CD4-positive, alpha-beta T cell treated with Interleukin-21 for 1 hour (primary cell): ENCODE measurements around the gene FOXJ3.

Experiments
- DNase-seq: peaks from one replicate; pipeline ENCODE4 v3.0.0-alpha.2; 2020

FOXJ3 gene

DNA sequence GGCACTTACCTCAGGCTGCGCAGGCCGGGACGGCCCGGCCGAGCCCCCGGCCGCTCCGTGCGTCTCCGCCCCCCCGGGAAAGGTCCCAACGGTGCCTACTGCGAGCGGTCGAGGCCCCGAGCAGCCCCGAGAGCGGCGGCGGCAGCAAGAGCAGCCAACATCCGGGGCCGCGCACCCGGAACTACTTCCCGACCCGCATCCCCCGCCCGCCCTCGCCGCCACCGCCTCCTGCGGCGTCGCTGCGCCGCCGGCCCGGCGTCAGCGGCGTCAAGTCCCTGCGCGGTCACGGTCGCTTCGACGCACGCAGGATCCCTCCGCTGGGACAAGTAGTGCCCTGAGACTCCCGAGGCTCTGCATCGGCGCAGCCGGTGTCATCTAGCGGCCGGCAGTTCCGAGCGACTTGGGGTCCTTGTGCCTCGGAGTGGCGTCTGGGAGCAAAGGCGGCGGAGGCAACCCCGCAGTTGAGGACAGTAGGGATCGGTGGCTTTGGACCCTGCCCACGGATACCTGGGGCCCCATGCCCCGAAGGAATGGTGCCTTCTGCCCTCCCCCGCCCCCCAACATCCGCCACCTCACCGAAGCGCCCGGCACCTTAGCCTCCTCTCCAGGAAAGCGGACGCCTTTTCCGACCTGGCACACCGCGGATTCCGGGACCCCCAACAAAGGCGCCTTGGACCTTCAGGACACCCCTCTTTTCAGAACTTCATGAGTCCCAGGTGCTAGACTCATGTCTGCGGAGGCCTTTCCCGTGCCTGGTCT is at the start of gene FOXJ3:
TSS of gene FOXJ3 (minus strand) at position 186 of the 759 bp plus-strand sequence. CDS start 24,142 bp downstream, outside the sequence.
- peak; percentile 93 for DNase-seq

DNA sequence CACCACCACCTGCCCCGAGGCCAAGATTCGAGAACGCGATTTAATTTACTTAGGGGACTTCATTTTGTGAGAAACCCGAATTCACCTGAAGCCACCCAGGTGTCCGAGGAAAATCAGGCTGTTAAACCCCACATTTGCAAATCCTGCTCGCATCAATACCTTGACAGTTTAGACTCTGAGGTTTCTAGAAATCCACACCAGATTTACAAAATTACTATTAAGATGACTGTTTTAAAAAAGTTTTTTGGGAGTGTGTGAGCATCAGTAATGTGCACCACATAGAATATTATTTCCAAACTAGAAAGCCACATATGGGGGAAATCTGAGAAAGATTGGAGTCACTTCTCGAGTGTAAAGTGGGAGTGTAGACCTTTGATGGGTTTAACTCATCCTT is 46.2 kb upstream of the FOXJ3 start:
- no peak for DNase-seq

DNA sequence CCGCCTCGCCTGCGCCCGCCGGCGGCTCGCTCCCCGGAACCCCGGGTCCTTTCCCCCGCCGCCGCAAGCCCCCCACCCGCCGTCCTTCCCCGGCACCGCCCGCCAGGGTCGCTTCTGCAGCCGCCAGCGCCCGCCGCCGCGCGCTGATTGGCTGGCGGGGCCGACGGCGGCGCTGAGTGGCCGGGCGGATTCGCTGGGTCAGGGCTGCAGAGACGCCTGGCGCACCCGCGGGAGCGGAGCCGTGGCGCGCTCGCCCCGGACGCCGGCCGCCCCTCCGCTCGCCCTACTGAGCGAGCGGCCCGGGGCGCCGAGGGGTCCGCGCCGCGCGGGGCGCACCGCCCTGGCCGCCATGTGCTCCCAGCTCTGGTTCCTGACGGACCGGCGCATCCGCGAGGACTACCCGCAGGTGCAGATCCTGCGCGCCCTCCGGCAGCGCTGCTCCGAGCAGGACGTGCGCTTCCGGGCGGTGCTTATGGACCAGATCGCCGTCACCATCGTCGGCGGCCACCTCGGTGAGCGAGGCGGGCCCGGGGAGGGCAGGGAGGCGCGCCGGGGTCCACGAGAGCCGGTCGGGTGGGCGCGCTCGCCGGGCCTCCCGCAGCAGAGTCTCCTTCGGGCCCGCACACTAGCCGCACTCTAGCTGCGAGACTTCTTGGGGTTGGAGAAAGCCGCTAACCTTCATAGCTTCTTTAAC is 45.7 kb upstream of the FOXJ3 start, which contains the start of gene RIMKLA:
TSS of gene RIMKLA (plus strand) at position 207 of the 694 bp plus-strand sequence. CDS start at position 350, 143 bp downstream.
- DNase-seq, result peak; percentile 30

DNA sequence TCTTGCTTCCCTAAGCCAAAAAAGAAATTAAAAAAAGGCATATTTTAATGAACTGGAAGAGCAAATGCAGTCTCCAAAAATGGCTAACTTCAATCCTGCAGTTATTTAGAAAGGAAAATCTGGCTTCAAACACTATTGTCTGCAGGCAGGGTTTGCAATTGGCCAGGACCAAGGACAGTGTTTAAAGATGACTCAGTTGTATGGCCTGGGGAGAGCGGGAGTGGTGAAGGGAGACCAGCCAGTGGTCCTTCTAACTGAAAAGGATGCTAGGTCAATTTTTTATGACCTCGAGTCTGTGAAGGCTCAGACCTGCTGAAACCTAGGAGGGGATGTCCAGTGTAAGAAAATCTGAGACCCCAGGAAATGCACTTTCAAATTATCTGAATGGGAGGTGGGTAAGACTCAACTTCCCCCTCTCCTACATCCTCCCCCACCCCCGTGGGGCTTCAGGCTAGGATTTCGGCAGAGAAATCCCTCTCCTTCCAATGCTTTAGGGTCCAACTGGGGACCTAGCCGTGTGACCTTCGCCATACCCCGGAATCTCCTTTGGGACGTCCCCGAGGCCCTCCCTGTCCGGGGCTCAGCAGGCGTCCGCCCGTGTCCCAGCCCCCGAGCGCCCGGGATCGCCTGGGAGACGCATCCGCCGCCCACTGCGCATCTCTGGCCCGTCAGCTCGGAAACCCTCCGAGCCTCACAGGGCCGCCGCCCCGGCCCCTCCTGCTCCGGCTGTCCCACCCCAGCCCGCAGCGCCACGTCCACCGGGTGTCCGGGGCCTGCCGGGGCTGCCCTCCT is 45.0 kb upstream of the FOXJ3 start:
- no peak for DNase-seq

DNA sequence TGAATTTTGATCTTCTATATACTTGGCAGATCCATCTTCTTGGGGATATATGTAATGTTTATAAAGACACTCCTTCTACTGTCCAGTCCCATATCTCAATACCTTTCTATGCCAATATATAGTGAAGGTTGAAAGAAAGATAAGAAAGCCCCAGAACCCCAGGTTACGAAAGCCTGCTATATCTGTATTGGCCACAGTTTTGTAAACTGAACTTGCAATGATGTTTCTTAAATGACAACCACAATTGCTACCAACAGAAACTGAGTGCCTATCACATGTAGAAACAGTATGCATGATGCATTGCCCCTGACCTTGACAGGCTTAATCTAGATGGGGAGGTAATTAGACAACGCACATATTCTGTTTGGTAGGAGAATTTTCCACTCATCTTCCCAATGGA is 37.8 kb upstream of the FOXJ3 start:
- no peak for DNase-seq

DNA sequence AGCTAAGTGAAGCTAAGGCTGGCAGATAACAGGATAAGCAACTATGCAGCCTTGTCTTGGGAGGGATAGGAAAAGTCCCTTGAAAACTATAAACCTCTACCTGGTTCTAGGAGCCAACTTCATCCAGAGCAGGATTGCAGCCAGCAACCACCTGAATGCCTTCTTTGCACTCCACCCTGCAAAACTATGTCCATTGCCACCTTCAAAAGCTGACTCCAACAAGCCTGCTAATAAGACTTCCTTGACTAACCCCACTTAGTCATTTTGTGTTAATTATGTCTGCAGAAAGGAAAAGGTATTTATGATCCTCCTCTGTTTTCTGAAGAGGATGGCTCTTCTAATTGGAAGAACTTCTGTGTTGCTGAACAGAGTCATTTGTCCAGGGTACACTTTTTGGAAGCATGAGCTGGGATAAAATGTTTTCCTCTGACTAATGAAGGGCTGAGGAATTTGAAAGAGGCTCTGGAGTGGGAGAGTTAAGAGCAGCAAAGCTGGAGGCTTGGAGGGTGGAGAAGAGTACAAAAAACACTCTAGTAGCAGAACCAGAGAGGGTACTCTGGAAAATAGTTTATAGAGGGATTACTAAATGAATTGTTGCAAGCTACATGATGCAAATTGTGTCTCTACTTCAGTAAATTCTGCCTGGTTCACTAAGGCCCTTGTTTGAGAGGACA is 36.0 kb upstream of the FOXJ3 start:
- DNase-seq, result no peak

DNA sequence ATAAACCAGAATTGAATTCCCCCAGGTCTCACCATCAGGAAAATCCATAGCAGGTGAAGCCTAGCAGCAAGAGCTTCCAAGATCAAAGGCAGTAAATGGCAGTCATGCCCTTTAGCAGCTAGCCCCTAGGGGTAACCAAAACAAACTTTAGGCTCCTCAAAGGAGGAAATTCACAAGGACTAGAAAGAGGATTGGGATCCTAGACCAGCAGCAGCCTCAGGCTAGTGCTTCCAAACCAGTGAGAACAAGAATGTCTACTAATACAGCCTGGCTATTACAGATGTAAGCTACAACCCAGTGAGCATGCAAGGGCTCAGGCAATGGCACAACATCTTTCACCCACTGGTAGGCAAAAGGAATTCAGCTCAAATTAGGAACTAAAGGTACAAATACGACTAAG is 34.4 kb upstream of the FOXJ3 start:
- no peak for DNase-seq

DNA sequence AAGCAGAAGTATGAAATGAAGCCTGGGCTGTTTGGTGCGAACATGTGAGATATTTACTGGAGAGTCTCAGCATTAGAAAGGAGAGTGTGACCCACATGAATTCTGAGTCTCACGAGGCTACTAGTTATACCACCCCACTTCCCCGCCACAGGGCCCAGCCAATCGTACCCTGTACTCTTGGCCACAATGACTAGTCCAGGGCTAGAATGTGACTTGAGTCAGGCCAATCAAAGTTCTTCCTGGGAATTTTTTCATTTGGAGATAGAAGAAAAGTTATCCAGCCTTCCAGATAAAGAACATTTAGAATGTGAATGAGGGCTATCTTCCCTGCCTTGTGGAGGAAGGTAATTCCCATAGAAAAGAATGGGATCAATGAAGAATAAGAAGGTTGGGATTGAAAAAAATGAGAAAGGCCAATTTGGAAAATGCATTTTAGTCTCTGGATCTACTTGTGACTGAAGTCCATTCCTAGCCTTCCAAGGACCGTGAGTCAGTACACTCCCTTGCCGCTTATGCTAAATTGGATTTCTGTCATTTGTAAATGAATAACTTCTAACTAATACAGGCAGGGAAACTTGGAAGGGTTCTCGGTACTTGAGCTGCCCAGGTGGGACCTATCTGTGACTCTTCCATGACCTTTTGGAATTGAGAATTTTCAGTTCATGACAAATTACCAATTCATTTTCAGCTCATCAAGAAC is 33.2 kb upstream of the FOXJ3 start:
- DNase-seq, result no peak

DNA sequence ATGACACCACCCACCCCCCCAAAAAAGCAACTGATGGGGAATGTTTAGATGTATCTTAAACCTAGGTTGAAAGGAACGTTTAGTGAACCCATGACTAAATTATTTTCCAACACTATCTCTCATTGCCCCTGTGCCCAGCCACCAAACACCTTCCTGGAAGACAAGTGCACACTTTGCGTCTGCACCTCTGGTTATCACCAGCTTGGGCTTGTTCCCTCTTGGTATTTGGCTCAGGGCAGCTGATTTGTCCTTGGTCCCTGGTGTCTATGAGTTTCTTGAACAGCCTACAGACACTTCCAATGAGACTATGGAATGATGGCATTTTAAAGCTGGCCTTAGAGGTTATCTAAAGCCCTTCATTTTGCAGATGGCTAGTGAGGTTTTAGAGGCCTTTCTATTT is 30.1 kb upstream of the FOXJ3 start:
- DNase-seq, result no peak

DNA sequence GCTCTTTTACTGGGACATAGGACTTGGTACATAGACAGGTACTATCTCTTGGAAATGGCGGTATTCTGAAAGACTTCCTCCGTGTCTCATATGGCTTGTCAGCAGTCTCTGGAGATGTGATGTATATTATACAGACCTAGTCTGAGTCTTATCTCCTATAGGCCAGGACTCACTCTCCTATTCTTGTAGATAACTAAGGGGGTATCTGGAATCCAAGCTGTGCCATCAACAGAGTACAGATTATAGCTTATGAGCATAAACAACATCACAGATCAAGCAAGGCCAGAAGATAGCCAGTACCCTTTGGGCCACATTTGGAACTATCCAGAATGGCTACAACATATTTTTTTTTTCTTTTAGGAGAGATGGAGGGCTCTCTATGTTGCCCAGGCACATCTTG is 29.5 kb upstream of the FOXJ3 start:
- DNase-seq, result no peak

DNA sequence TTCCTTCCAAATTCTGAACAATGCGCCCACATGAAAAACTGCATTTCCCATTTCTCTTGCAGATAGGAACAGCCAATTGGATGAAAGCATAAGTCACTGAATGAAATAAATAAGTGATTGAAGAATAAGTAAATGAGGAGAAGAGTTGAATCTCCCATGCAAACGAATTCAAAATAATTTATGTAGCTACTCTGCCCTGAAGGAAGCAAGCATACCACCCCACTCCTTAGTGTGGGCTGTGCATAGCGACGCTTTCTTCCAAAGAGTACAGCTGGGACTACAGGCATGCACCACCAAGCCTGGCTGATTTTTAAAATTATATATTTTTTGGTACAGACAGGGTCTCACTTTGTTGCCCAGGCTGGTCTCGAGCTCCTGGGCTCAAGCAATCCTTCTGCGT is 29.1 kb upstream of the FOXJ3 start:
- DNase-seq, result no peak

DNA sequence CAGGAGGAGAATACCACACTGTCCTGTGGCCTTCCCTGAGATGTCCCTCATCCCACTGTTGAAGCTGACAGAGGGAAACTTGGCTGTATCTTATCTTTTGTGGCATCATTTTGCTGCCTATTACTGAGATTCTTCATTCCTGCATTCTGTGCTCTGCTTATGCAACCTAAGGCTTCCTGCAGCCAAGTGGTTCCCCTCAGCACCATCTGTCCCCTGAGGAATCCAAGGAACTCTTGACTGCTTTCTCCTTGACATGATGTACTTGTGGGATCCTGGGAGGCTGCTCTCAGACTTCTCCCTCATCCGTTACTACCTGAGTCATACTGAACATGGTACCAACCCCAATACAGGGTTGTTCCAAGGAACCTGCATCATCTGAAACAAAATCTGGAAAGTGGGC is 24.4 kb upstream of the FOXJ3 start:
- no peak for DNase-seq

DNA sequence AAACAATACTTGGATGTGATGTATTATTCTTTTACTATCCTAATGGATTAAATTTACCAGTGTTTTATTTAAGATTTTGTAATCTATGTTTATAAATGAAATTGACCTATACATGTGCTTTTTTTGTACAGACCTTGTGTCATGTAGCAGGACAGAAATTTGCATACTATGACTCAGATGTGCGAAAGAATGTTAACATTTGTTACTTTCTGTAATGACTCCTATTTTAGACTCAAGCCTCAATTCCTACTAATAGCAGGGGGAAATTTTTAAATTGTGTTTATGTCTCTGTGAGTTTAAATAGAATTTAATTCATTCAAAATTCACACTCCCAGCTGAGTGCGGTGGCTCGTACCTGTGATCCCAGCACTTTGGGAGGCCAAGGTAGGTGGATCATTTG is 23.8 kb upstream of the FOXJ3 start:
- no peak for DNase-seq

DNA sequence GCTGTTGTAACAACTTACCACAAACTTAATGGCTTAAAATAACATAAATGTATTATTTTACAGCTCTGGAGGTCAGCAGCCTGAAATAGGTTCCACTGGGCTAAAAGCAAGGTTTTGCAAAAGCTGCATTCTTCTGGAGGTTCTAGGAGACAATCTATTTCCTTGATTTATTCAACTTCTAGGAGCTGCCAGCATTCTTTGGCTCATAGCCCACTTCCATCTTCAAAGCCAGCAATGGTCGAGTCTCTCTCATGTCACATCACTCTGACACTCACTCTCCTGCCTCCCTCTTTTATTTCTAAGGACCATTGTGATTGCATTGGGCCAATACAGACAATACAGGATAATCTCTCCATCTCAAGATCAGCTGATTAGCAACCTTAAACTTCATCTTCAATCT is 15.1 kb upstream of the FOXJ3 start:
- no peak for DNase-seq

DNA sequence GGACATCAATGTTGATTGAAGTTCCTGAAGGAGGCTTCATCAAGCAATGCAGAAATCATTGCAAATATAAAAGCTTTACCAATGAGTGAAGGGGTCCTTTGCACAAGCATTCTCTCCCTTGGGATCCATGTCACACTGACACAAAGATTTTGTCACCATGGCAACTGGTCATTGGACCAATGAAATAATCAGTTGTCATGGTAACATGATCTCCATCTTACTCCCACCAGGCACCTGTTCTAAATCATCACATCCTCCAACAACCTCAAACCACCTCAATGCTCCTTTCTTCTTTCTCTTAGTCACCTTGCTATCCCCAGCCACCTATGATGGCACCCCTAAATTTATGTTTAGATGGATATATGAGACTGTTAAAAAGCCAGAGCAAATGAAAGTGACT is 13.5 kb upstream of the FOXJ3 start:
- DNase-seq, result no peak

DNA sequence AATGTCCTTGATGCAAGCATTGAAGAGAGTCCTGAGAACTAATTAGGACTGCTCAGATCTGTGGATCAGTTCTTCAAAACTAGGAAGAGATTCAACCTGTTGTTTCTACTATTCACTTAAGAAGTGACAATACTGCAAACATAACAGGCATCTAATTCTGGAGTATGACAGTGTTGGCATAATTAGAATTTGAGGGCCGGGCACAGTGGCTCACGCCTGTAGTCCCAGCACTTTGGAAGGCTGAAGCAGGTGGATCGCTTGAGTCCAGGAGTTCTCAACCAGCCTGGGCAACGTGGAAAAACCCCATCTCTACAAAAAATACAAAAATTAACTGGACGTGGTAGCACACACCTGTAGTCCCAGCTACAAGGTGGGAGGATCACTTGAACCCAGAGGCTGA is 8.0 kb upstream of the FOXJ3 start:
- no peak for DNase-seq

DNA sequence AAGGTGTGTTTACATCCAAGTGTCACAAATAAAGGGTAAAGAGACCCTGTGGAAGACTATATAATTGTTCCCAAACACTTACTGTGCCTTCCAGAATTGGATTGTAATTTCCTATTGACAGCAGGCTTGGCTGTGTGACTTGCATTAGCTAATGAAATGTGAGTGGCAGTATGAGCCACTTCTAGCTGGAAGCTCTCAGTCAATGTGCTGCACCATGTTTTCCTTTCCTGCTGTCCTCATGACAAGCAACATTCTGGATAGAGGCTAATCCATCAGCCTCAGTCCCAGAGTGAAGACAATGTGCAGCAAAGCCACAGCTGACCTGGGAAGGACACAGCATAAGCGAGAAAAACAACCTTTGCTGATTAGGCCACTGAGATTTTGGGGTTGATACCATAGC is 5.9 kb upstream of the FOXJ3 start:
- DNase-seq, result no peak

DNA sequence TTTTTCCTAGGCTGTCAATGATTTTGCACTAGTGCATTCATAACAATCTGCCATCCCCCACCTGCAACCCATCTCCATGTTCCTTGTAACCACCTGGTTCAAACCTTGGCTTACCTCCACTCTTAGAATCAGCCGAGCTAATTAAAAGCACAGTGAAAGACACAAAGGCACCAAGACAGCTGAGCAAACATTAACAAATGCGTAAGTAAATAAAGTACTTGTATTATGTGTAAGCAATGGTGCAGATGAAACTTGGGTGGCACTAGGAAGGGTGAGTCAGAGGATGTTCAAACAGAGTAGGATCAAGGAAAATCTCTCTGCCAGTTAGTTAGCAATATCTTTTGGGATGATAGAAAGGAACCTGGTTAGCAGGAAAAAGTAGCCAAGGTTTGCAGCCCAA is 5.1 kb upstream of the FOXJ3 start:
- no peak for DNase-seq

DNA sequence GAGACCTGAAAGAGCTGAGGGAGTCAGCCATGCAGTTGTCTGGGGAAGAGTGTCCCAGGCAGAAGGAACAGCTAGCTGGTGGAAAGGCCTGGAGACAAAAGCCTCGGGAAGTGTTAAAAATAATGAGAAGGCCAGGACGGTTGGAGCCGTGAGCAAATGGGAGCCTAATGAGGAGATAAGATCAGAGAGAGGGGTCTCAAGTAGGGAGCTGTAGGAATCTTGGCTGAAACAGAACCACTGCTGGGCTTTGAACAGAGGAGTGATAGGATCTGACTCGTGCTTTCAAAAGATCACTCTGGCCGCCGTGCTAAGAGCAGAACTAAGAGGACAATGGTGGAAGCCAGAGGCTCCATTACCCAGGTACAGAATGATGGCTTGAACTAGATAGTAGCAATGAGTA is 1.9 kb upstream of the FOXJ3 start:
- DNase-seq, result no peak

DNA sequence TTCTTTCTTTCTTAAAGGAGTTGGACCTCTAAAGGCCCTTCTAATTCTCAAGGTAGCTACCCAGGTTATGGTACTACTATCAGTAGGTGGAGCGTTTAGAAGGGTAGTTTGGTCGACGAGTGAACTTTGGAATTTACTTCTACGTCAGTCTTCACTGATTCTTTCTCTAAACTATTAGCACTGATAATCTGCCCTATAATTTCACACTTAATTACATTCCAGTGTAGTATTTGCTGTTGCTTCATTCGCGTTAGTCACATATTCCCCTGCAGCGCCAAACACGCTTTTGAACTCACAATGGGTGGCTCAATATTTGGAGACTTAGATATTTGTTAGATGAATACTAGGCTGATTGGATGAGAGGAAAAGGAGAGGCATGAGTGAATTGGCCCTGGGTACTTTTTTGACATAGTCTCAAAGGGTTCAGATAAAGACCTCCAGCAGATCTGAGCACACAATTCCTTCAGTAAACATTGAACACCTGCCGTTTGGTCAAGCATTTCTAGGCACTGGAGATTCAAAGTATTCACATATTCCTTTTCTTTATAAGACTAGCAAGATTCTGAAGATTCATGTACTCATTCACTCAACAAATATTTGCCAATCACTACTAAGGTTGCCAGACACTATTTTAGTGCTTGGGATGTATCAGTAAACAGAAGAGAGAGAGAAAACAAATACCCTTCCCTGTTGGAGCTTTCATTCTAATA is 929 bp upstream of the FOXJ3 start:
- no peak for DNase-seq

DNA sequence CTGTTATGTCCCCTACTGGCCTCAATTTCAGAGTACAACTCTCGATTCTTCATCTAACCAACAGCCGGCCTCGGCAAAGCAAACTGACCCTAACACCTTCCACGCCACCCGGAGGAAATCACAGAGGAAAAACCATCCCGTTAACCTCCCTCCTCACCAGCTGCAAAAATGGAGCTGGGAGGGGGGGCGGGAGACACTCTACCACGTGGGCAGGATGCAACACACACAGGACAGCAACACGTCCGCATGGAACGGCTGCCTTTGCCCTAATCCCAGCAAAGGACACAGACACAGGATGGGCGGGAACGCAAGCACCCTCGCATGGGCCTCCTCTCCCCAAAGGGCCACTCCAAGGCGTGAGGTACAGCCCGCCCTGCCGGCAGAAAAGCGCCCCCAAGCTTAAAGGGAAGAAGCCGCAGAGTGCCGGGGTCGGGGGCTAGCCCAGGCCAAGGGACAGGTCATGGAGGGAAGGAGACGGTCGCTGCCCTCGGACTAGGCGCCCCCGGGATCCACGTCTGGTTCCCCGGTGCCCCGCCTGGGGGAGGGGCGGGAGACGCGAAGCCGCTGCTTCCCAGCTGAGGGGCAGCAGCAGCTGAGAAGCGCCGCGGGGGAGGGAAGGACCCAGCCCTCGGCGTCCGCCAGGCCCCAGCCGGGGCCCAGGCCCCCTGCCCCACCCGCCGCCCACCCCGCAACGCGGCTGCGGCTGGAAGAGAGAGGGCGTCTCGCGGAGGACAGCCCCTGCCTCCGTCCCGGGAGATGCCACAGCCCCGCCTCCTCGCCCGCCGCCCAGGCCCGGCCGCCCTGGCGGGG is 590 bp downstream of the FOXJ3 start:
- DNase-seq, result peak; percentile 25
